OCI-LY7 (cell line): ENCODE results near the gene WWTR1. TPM values are rescaled to one million over a fixed set of nuclear protein-coding genes. Genes with fewer than 3 reads are reported as not detected.

Experiments used
- BruUV-seq: library from RNA; stranded (reverse); fragments of 400-500 nt; replicated peaks from 2 replicates; lab custom pipeline; 2021; lab: Mats Ljungman, UMichigan
- CTCF ChIA-PET: fragments of 300-600 bp; sonication (Branson Sonifier 250); formaldehyde crosslinking; loops from one replicate; lab custom pipeline; 2022; ENCODE audit warnings: antibody characterized with exemption; ENCODE audit not compliant: unreplicated experiment; lab: Charles Lee
- POLR2A ChIA-PET: fragments of 300-600 bp; sonication (Branson Sonifier 250); formaldehyde crosslinking; loops from one replicate; lab custom pipeline; 2022; ENCODE audit warnings: antibody characterized with exemption; lab: Charles Lee
- DNase-seq: peaks from one replicate; pipeline ENCODE4 v3.0.0-alpha.2; 2015; ENCODE audit warnings: low spot score
- H2AFZ ChIP-seq: fragments of 200-600 bp; sonication (generic), shearing (Covaris generic); 2 replicates; pipeline ENCODE4 v1.6.1; 2014; ENCODE audit warnings: mild to moderate bottlenecking, antibody characterized with exemption, low read length, moderate library complexity
- H3K27ac ChIP-seq: fragments of 200-600 bp; sonication (generic); 2 replicates; pipeline ENCODE4 v1.5.1; 2014; ENCODE audit warnings: mixed run types, low read depth, mild to moderate bottlenecking, moderate library complexity, low read length, inconsistent platforms; ENCODE audit not compliant: poor library complexity, severe bottlenecking
- H3K36me3 ChIP-seq: fragments of 200-600 bp; sonication (generic); 2 replicates; pipeline ENCODE4 v1.6.1; 2014; ENCODE audit warnings: mild to moderate bottlenecking, antibody characterized with exemption, low read length, moderate library complexity, mixed read lengths; ENCODE audit not compliant: insufficient read depth
- H3K4me1 ChIP-seq: fragments of 200-600 bp; sonication (generic); 2 replicates; pipeline ENCODE4 v1.5.1; 2014; ENCODE audit warnings: mild to moderate bottlenecking, low read length; ENCODE audit not compliant: insufficient read depth, poor library complexity, severe bottlenecking
- H3K4me2 ChIP-seq: fragments of 200-600 bp; sonication (generic); 2 replicates; pipeline ENCODE4 v1.6.1; 2014; ENCODE audit warnings: mild to moderate bottlenecking, low read length
- H3K4me3 ChIP-seq: fragments of 200-600 bp; sonication (generic); 2 replicates; pipeline ENCODE4 v1.5.1; 2014; ENCODE audit warnings: mild to moderate bottlenecking, low read depth, low read length; ENCODE audit not compliant: poor library complexity, severe bottlenecking
- H3K79me2 ChIP-seq: fragments of 200-600 bp; sonication (generic); 2 replicates; pipeline ENCODE4 v1.6.1; 2016; ENCODE audit warnings: low read depth, mild to moderate bottlenecking, low read length, moderate library complexity, mixed read lengths; ENCODE audit not compliant: insufficient read depth
- H3K9me2 ChIP-seq: fragments of 200-600 bp; sonication (generic); 2 replicates; pipeline ENCODE4 v1.6.1; 2016; ENCODE audit warnings: mild to moderate bottlenecking, low read length, mixed read lengths; ENCODE audit not compliant: insufficient read depth
- H3K9me3 ChIP-seq: fragments of 200-600 bp; sonication (generic); 2 replicates; pipeline ENCODE4 v1.6.1; 2014; ENCODE audit warnings: mild to moderate bottlenecking, mixed run types, low read length, mixed read lengths
- H4K20me1 ChIP-seq: fragments of 200-600 bp; sonication (generic); 2 replicates; pipeline ENCODE4 v1.6.1; 2014; ENCODE audit warnings: mild to moderate bottlenecking, antibody characterized with exemption, low read length, moderate library complexity, mixed read lengths; ENCODE audit not compliant: insufficient read depth
- CTCF ChIP-seq: fragments of 200-600 bp; sonication (generic); conservative IDR thresholded peaks from 2 replicates; pipeline ENCODE4 v1.5.1; 2014; ENCODE audit warnings: mild to moderate bottlenecking, antibody characterized with exemption, low read length, moderate library complexity, mixed read lengths
- EZH2phosphoT487 ChIP-seq: fragments of 200-600 bp; sonication (generic); IDR thresholded peaks from 2 replicates; pipeline ENCODE4 v1.6.1; 2018; ENCODE audit warnings: low read depth, borderline replicate concordance, mild to moderate bottlenecking, mixed run types, antibody characterized with exemption, low read length, moderate library complexity, mixed read lengths
- intact Hi-C: fragments of 100-400 bp; cut with micrococcal nuclease; formaldehyde crosslinking; loops from one replicate; pipeline ENCODE4 v1.10.0; 2022; ENCODE audit not compliant: unreplicated experiment
- total RNA-seq, 2 experiments: library from RNA; depleted of rRNA in 1 of 2; stranded (reverse); fragments of >200 nt in 1 of 2; shearing (Covaris generic) in 1 of 2; gene quantifications; 2 replicates each; pipeline ENCODE4 v1.2.3, GENCODE V29; 2014 to 2022

WWTR1 gene
- total RNA-seq, 2 experiments from 2014 or later, result 0.15 TPM; not detected in 1

- TF ChIP-seq CTCF, result no peak
- no peak for TF ChIP-seq EZH2phosphoT487
- no TSS peak for BruUV-seq
- no peaks in the 10 kb centered on the region for H3K9me2 ChIP-seq
- H3K79me2 ChIP-seq, result no peaks in the 10 kb centered on the region
- no peaks in the 10 kb centered on the region for H4K20me1 ChIP-seq
- H3K4me2 ChIP-seq, result no peak overlapping the region
- H3K9me3 ChIP-seq, result no peaks in the 10 kb centered on the region
- CTCF ChIA-PET, result no interaction called here
- no peak overlapping the region for H3K4me3 ChIP-seq
- DNase-seq, result no peak
- no peaks in the 10 kb centered on the region for H3K4me1 ChIP-seq
- POLR2A ChIA-PET, result no interaction called here
- H3K27ac ChIP-seq, result no peak overlapping the region
- H2AFZ ChIP-seq, result no peak overlapping the region
- H3K36me3 ChIP-seq, result no peaks in the 10 kb centered on the region
- intact Hi-C loops, result loop anchor here (10.0 kb wide), 1 partner anchor 182 kb away; no protein-coding TSS in a partner anchor
These were observed 125.2 kb downstream of the WWTR1 start for GRCh38 chr3:149532489-149533180.

- H3K4me2 ChIP-seq, result no peak overlapping the region
- no peaks in the 10 kb centered on the region for H3K9me3 ChIP-seq
- BruUV-seq, result no TSS peak
- no peaks in the 10 kb centered on the region for H3K4me1 ChIP-seq
- no peak for DNase-seq
- H3K9me2 ChIP-seq, result no peaks in the 10 kb centered on the region
- intact Hi-C loops, result no loop called here
- ChIA-PET POLR2A (no interaction called here), CTCF (no interaction called here)
- H3K79me2 ChIP-seq, result no peaks in the 10 kb centered on the region
- H3K27ac ChIP-seq, result no peak overlapping the region
- H3K36me3 ChIP-seq, result no peaks in the 10 kb centered on the region
- no peak for TF ChIP-seq CTCF
- TF ChIP-seq EZH2phosphoT487, result no peak
- no peak overlapping the region for H3K4me3 ChIP-seq
- H4K20me1 ChIP-seq, result no peaks in the 10 kb centered on the region
- H2AFZ ChIP-seq, result no peak overlapping the region
These were observed 128.7 kb downstream of the WWTR1 start for GRCh38 chr3:149529099-149529498.

GRCh38 chr3:149528340-149528650 is 129.5 kb downstream of the WWTR1 start:
- Histone ChIP-seq H3K27ac (no peak overlapping the region), H3K4me1 (no peaks in the 10 kb centered on the region), H3K9me3 (no peaks in the 10 kb centered on the region), H3K4me2 (no peak overlapping the region), H3K4me3 (no peak overlapping the region), H4K20me1 (no peaks in the 10 kb centered on the region), H3K79me2 (no peaks in the 10 kb centered on the region), H2AFZ (no peak overlapping the region), H3K9me2 (no peaks in the 10 kb centered on the region), H3K36me3 (no peaks in the 10 kb centered on the region)
- TF ChIP-seq CTCF (no peak), EZH2phosphoT487 (no peak)
- BruUV-seq, result no TSS peak
- intact Hi-C loops, result no loop called here
- no peak for DNase-seq
- POLR2A ChIA-PET, result no interaction called here
- CTCF ChIA-PET, result no interaction called here
